Stimulated activated CD8-positive, alpha-beta memory T cell treated with anti-CD3 and anti-CD28 coated beads, Interleukin-7, amount 100 ng/mL, for 4 hours (primary cell): ENCODE results near the gene DUXB.

ENCODE experiments used
- DNase-seq, 2 donors: peaks; one replicate each; pipeline ENCODE4 v3.0.0-alpha.2; 2020; ENCODE audit warnings: low read depth in 2 of 2

Gene DUXB

DNA sequence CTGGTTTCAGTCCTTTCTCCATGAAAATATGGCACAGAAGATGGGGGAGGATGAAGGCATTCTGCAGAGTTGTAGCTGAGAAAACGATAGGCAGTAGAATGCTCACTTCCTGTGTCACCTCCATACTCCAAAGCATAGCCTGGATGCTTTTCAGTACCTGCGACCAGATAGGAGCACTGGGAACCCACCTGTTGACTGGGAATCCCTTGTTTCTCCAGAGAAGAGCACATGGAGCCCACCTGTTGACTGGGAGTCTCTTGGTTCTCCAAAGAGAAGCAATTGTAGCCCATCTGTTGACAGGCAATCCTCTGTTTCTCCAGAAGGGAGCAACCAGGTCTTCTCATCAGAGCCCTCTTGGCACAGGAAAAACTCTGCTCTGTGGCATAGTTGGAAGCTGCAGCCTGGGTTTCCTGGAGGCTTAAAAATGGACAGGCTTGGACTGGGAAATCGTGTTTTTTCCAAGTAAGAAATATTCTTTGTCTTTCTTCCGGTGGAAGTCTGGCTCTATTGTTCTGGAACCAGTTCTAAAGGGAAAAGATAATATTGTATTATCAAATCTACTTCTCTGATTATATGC, 40.4 kb downstream of the DUXB start:
- no peak for DNase-seq

DNA sequence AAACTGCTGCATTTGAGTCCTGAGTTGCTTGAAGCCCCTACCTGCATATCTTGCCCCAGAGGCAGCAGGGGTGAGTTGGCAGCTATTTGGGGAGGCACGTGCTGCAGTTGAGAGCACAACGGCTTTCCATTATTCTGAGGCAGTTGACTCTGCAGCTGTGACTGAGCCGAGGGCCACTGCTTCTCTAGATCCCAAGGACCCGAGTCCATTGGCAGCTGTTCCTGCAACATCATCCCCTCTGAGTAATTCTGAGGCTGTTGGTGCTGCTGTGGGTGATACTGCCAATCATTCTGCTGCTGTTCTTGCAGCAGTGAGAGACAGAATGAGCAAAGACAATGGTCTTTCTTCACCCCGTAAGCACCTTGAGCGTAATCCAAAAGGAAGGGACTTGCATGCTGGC, 40.9 kb downstream of the DUXB start:
- no peak for DNase-seq

DNA sequence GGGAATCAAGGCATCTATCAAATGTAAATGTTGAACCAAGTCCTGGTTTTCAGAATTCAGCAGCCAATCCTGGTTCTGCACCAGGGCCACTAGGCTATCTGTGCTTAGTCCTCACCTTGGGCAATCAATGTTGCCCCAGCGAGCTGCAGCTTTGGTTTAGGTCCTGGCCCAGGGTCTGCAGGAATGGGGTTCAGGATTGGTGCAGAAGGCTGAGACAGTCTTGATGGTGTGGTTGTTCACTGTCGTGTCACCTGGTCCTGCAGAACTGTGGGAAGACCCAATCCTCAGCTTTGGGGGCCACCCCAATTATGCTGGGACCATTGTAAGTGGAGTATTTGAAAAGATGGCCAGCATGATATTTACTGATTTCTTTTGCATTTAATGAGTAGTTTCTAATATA, 43.1 kb downstream of the DUXB start:
- no peak for DNase-seq

DNA sequence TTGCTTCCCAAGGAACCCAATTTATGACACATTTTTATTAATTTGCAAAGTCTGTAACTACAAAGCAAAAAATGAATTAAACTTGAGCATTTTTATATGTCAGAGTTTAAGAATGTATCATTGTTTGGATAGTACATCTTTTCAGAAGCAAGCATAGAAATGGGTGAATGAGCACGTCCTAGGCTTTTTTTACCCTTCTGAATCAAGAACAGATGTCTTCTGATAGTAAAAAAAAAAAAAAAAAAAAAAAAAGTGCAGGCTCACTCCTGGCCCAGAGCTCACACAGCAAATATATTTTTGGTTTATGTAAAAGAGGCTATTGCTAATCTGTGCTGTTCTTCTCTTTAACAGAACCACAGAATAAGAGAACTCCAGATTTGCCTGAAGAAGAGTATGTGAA, 47.3 kb downstream of the DUXB start:
- no peak for DNase-seq

DNA sequence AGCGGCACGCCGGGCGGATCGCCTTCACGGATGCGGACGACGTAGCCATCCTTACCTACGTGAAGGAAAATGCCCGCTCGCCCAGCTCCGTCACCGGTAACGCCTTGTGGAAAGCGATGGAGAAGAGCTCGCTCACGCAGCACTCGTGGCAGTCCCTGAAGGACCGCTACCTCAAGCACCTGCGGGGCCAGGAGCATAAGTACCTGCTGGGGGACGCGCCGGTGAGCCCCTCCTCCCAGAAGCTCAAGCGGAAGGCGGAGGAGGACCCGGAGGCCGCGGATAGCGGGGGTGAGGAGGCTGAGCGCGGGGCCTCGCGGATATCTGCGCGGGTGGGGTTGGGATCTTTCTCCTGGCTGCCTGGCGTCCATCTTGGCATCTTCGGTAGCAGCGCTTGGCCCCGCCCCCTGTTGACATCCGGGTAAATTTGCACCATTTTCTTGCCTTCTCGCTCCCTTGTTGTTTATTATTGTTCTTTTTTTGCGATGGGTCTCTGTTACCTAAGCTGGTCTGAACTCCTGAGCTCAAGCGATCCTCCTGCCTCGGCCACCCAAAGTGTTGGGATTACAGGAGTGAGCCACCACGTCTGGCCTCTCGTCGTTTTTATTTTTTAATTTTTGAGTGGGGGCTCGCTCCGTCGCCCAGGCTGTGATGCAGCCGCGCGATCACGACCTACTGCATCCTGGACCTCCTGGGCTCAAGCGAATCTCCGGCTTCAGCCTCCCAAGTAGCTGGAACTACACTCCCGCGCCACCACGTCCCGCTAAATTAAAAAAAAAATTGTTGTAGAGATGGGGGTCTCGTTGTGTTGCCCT, 52.8 kb downstream of the DUXB start:
- peak; percentile 76 to 80 for DNase-seq

DNA sequence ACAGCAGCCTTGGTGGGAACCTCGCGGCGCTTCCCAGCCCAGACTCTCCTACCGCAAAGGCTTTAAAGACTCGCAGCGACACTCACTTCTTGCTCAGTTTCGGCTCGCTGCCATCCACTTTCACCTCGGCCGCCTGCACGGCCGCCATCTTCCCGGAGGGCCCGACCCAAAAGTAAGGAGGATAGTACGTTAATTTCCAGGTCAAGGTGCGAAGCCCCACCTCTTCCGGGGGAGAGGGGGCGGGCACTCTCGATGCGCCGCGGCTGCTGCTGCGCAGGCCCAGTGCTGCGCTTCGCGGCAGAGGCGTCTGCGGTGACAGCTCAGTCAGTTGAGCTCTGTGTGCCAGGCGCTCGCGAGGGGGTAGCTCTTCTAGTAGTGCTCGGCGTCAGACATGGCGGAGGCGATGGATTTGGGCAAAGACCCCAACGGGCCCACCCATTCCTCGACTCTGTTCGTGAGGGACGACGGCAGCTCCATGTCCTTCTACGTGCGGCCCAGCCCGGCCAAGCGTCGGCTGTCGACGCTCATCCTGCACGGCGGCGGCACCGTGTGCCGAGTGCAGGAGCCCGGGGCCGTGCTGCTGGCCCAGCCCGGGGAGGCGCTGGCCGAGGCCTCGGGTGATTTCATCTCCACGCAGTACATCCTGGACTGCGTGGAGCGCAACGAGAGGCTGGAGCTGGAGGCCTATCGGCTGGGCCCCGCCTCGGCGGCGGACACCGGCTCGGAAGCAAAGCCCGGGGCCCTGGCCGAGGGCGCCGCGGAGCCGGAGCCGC, 53.6 kb downstream of the DUXB start, which contains the start of the genes KARS1 and TERF2IP:
Gene KARS1, minus strand, starts transcription at position 174 of the 773 bp plus-strand sequence. Its CDS starts 26 bp downstream, at position 148.
Gene TERF2IP, plus strand, starts transcription at position 282 of the 773 bp plus-strand sequence. Its CDS starts 110 bp downstream, at position 392.
- DNase-seq: peak; percentile 92 to 94

DNA sequence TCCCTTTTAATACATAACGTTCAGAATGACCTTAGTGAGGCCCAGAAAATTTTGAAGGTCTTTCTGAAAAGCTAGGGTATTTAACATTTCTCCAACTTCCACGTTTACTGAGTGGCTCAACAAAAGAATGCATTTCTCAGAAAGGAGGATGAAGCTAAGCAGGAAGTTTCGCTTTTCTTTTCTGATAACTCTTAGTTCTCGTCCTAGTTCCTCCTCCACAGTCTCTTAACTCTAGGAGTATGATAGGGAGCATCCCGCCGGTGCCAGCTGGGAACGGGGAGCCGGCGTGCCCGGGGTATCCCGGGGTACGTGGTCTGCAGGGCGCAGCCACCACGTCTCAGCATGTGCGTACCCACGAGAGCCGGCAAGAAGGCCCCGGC, 54.2 kb downstream of the DUXB start:
- DNase-seq: no peak

DNA sequence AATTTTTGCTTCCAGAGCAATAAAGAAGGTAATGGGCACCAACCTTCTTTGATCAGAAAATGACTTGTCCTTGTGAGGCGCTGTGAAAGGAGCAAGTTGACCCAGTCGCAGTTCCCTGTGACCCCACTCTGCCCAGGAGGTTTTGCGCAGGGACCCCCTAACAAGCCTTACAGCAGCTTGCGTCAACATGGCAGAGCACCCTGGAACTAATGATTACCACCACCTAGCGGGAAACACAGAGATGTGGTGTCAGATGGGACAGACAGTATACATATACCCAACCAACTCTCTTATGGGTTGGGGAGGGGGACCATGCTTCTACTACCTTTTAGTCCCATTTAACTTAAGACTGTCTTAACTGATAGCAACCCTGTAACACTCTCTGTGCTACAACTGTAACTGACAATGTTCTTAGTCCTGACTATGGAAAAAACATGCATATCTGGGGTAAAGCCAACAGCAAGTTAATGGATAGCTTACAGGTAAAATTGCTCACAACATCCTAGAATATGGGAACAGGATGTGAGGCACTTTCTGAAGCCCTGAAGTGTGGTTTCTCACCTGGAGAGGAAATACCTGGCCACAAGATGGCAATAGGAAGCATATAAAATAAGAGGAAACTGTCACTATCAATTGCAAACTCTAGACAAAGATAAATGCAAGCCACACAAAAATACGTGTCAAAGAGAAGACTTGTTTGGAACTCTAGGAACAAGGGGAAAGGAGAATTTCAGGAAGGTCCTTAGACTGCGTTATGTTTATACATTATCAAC, 56.8 kb downstream of the DUXB start:
- no peak for DNase-seq
